HCT116 (cell line): ENCODE measurements around the gene CIC.
A peak's percentile ranks its signal among the peaks of the same experiment; 100 is the strongest.

Experiments used
- ATF3 ChIP-seq: IDR thresholded peaks from 2 replicates; pipeline ENCODE4 v1.6.1; 2012
- EZH2 ChIP-seq: fragments of 200-600 bp; sonication (generic); IDR thresholded peaks from 2 replicates; pipeline ENCODE4 v1.6.1; 2017; ENCODE audit warnings: antibody characterized with exemption, mixed run types
- EZH2phosphoT487 ChIP-seq: fragments of 200-600 bp; IDR thresholded peaks from 2 replicates; pipeline ENCODE4 v1.6.1; 2018; ENCODE audit warnings: antibody characterized with exemption, borderline replicate concordance
- POLR2A ChIP-seq: IDR thresholded peaks from 2 replicates; pipeline ENCODE4 v1.7.0; 2011; ENCODE audit warnings: borderline replicate concordance; ENCODE audit not compliant: insufficient read depth, insufficient read length; ENCODE audit errors: extremely low read depth
- POLR2AphosphoS5 ChIP-seq: IDR thresholded peaks from 2 replicates; pipeline ENCODE4 v1.6.1; 2011; ENCODE audit warnings: mild to moderate bottlenecking, low read depth, low read length, moderate library complexity
- RAD21 ChIP-seq: IDR thresholded peaks from 2 replicates; pipeline ENCODE4 v1.6.1; 2012; ENCODE audit warnings: low read depth, mild to moderate bottlenecking
- SRF ChIP-seq: IDR thresholded peaks from 2 replicates; pipeline ENCODE4 v1.6.1; 2012; ENCODE audit warnings: low read depth
- YY1 ChIP-seq: IDR thresholded peaks from 2 replicates; pipeline ENCODE4 v1.6.1; 2011; ENCODE audit warnings: low read length, low read depth, moderate library complexity, mild to moderate bottlenecking; ENCODE audit not compliant: insufficient replicate concordance; ENCODE audit errors: extremely low read depth
- ZNF274 ChIP-seq: fragments of 200-500 bp; sonication (Bioruptor generic); IDR thresholded peaks from 2 replicates; pipeline ENCODE4 v1.6.1; 2014; ENCODE audit warnings: mild to moderate bottlenecking, low read depth, low read length, inconsistent platforms
- TF ChIP-seq, protein P1 (sequence below), 3 experiments: fragments of 200-600 bp in 1 of 3; sonication (generic) in 1 of 3; IDR thresholded peaks in 2 of 3; conservative IDR thresholded peaks in 1 of 3; 2 replicates each; pipeline ENCODE4 v1.5.1; 2012 to 2017; ENCODE audit warnings: low read depth in 2 of 3, low read length in 2 of 3, antibody characterized with exemption in 1 of 3, borderline replicate concordance in 1 of 3, control low read depth in 1 of 3, mild to moderate bottlenecking in 1 of 3, mixed read lengths in 1 of 3, mixed run types in 1 of 3, moderate library complexity in 1 of 3; ENCODE audit not compliant: insufficient read depth in 1 of 3
- TF ChIP-seq, protein P2 (sequence below): IDR thresholded peaks from 2 replicates; pipeline ENCODE4 v1.6.1; 2012; ENCODE audit warnings: low read depth

- TF ChIP-seq POLR2A = no peak
- TF ChIP-seq, protein P1, sequence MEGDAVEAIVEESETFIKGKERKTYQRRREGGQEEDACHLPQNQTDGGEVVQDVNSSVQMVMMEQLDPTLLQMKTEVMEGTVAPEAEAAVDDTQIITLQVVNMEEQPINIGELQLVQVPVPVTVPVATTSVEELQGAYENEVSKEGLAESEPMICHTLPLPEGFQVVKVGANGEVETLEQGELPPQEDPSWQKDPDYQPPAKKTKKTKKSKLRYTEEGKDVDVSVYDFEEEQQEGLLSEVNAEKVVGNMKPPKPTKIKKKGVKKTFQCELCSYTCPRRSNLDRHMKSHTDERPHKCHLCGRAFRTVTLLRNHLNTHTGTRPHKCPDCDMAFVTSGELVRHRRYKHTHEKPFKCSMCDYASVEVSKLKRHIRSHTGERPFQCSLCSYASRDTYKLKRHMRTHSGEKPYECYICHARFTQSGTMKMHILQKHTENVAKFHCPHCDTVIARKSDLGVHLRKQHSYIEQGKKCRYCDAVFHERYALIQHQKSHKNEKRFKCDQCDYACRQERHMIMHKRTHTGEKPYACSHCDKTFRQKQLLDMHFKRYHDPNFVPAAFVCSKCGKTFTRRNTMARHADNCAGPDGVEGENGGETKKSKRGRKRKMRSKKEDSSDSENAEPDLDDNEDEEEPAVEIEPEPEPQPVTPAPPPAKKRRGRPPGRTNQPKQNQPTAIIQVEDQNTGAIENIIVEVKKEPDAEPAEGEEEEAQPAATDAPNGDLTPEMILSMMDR (IDR thresholded peaks at IDR 0.05 in 2 of 3, conservative IDR thresholded peaks at IDR 0.05 in 1 of 3; ENCODE audit: borderline replicate concordance in 1 of 3, insufficient read depth in 1 of 3, low read depth in 2 of 3, low read length in 2 of 3) = peak; percentile 67 to 85 (median 74); a peak in 5 of 6 replicates
- TF ChIP-seq ZNF274 = no peak
- TF ChIP-seq EZH2phosphoT487 = no peak
- TF ChIP-seq RAD21 = peak; percentile 90
- TF ChIP-seq, protein P2, sequence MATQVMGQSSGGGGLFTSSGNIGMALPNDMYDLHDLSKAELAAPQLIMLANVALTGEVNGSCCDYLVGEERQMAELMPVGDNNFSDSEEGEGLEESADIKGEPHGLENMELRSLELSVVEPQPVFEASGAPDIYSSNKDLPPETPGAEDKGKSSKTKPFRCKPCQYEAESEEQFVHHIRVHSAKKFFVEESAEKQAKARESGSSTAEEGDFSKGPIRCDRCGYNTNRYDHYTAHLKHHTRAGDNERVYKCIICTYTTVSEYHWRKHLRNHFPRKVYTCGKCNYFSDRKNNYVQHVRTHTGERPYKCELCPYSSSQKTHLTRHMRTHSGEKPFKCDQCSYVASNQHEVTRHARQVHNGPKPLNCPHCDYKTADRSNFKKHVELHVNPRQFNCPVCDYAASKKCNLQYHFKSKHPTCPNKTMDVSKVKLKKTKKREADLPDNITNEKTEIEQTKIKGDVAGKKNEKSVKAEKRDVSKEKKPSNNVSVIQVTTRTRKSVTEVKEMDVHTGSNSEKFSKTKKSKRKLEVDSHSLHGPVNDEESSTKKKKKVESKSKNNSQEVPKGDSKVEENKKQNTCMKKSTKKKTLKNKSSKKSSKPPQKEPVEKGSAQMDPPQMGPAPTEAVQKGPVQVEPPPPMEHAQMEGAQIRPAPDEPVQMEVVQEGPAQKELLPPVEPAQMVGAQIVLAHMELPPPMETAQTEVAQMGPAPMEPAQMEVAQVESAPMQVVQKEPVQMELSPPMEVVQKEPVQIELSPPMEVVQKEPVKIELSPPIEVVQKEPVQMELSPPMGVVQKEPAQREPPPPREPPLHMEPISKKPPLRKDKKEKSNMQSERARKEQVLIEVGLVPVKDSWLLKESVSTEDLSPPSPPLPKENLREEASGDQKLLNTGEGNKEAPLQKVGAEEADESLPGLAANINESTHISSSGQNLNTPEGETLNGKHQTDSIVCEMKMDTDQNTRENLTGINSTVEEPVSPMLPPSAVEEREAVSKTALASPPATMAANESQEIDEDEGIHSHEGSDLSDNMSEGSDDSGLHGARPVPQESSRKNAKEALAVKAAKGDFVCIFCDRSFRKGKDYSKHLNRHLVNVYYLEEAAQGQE = no peak
- no peak for TF ChIP-seq EZH2
- no peak for TF ChIP-seq ATF3
- no peak for TF ChIP-seq SRF
- no peak for TF ChIP-seq YY1
- TF ChIP-seq POLR2AphosphoS5 = peak; percentile 58
These were observed 22.7 kb upstream of the CIC start for GRCh38 chr19:42246143-42246921.
